ENCODE data around the gene LRMDA.

DNA sequence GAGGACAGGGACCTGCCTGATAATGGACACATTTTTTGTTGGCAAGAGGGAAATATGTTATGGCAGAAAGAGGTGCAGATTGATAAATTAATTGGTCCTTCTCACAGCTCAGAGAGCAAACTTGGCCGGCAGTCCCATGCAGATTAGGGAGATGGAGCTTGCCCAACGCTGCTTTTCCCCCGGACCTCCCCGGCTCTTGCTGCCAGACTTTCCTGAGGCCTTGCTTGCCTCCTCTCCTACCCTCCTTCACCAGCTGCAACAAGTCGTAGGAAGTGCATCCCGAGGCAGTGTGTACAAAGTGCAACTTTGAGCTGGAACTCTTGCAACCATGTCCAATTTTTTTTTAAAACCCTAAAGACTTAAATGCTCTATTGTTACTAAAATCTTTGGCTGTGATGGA, 215.5 kb downstream of the LRMDA start:
- TF ChIP-seq, protein P1, sequence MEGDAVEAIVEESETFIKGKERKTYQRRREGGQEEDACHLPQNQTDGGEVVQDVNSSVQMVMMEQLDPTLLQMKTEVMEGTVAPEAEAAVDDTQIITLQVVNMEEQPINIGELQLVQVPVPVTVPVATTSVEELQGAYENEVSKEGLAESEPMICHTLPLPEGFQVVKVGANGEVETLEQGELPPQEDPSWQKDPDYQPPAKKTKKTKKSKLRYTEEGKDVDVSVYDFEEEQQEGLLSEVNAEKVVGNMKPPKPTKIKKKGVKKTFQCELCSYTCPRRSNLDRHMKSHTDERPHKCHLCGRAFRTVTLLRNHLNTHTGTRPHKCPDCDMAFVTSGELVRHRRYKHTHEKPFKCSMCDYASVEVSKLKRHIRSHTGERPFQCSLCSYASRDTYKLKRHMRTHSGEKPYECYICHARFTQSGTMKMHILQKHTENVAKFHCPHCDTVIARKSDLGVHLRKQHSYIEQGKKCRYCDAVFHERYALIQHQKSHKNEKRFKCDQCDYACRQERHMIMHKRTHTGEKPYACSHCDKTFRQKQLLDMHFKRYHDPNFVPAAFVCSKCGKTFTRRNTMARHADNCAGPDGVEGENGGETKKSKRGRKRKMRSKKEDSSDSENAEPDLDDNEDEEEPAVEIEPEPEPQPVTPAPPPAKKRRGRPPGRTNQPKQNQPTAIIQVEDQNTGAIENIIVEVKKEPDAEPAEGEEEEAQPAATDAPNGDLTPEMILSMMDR (IDR thresholded peaks at IDR 0.05), result no peak
- TF ChIP-seq POLR2A (IDR thresholded peaks at IDR 0.05), result no peak
